Endodermal cell (in vitro differentiated cells): ENCODE measurements around the gene RRAD. TPM values are rescaled to one million over a fixed set of nuclear protein-coding genes. Genes with fewer than 3 reads are reported as not detected.

ENCODE experiments used
- DNase-seq: peaks from one replicate; pipeline ENCODE4 v3.0.0-alpha.2; 2017
- H3K27ac ChIP-seq: 2 replicates; pipeline ENCODE4 v1.5.1; 2013; ENCODE audit warnings: mild to moderate bottlenecking, low read depth, low read length, moderate library complexity
- H3K27me3 ChIP-seq: 2 replicates; pipeline ENCODE4 v1.6.1; 2013; ENCODE audit warnings: mild to moderate bottlenecking, low read length, moderate library complexity; ENCODE audit not compliant: insufficient read depth, control insufficient read depth, poor library complexity, severe bottlenecking
- H3K36me3 ChIP-seq: 2 replicates; pipeline ENCODE4 v1.7.0; 2013; ENCODE audit warnings: mild to moderate bottlenecking, low read length, moderate library complexity; ENCODE audit not compliant: control insufficient read depth, insufficient read depth
- H3K4me1 ChIP-seq: one replicate; pipeline ENCODE4 v1.7.0; 2013; ENCODE audit warnings: low read length; ENCODE audit not compliant: control insufficient read depth, insufficient read depth
- H3K4me3 ChIP-seq: 2 replicates; pipeline ENCODE4 v1.5.1; 2013; ENCODE audit warnings: mild to moderate bottlenecking, low read length, moderate library complexity
- H3K9ac ChIP-seq: 2 replicates; pipeline ENCODE4 v1.6.1; 2013; ENCODE audit warnings: mild to moderate bottlenecking, low read length, moderate library complexity; ENCODE audit not compliant: poor library complexity, severe bottlenecking; ENCODE audit errors: extremely low read depth
- H3K9me3 ChIP-seq: 2 replicates; pipeline ENCODE4 v1.6.1; 2013; ENCODE audit warnings: mild to moderate bottlenecking, low read length, moderate library complexity; ENCODE audit not compliant: control insufficient read depth
- H3K27ac Mint-ChIP-seq: 2 replicates; pipeline ENCODE4 v1.8.0; 2020; ENCODE audit warnings: mixed read lengths
- H3K27me3 Mint-ChIP-seq: 2 replicates; pipeline ENCODE4 v1.8.0; 2021; ENCODE audit warnings: mild to moderate bottlenecking, mixed read lengths; ENCODE audit not compliant: insufficient read depth
- H3K36me3 Mint-ChIP-seq: 2 replicates; pipeline ENCODE4 v1.8.0; 2020; ENCODE audit warnings: low read depth, mixed read lengths
- H3K4me1 Mint-ChIP-seq: 2 replicates; pipeline ENCODE4 v1.8.0; 2020; ENCODE audit warnings: mixed read lengths
- H3K4me3 Mint-ChIP-seq: 2 replicates; pipeline ENCODE4 v1.8.0; 2020; ENCODE audit warnings: mild to moderate bottlenecking, moderate library complexity, mixed read lengths
- H3K9me3 Mint-ChIP-seq: 2 replicates; pipeline ENCODE4 v1.8.0; 2020; ENCODE audit warnings: mild to moderate bottlenecking, mixed read lengths
- WGBS, 2 experiments: methylation state at CpG; one replicate each; pipeline versions ENCODE4 v1.1.5 to v1.1.7; 2013; ENCODE audit warnings: missing lambda C conversion rate in 2 of 2, mixed read lengths in 1 of 2; ENCODE audit not compliant: insufficient coverage in 1 of 2, insufficient read length in 1 of 2; 5-methylcytosine and 5-hydroxymethylcytosine counted together
- total RNA-seq, 2 donors: library from RNA; stranded (reverse); fragmentation: NEBNext Ultra II Directional in 1 of 2; extraction: Animal tissue kit (Norgen Biotek cat#: 25700) in 1 of 2; gene quantifications; 2 replicates in 1 of 2; 3 replicates in 1 of 2; pipeline ENCODE4 v1.2.1, GENCODE V29; 2021
- TF ChIP-seq, protein P1 (sequence below): fragments of 200-600 bp; sonication (generic); conservative IDR thresholded peaks from 2 replicates; pipeline ENCODE4 v1.5.0; 2021; ENCODE audit warnings: antibody characterized with exemption, mild to moderate bottlenecking

The RRAD gene
- total RNA-seq, 2 donors from 2014 or later, result 0.55 TPM; not detected in 1

- H3K4me3 Mint-ChIP-seq, result no peak overlapping the region
- Histone ChIP-seq H3K4me1 (no peaks in the 10 kb centered on the region), H3K36me3 (no peaks in the 10 kb centered on the region), H3K9me3 (no peaks in the 10 kb centered on the region), H3K27ac (no peak overlapping the region), H3K9ac (no peak overlapping the region), H3K4me3 (no peak overlapping the region), H3K27me3 (peaks cover 45% of the 10 kb centered on the region)
- H3K9me3 Mint-ChIP-seq, result no peaks in the 10 kb centered on the region
- peaks cover 58% of the 10 kb centered on the region for H3K27me3 Mint-ChIP-seq
- H3K27ac Mint-ChIP-seq, result no peak overlapping the region
- WGBS, 2 experiments, result 70 to 82% methylated on average over 2 to 5 of the region's 5 CpGs
- DNase-seq, result no peak
- TF ChIP-seq, protein P1, sequence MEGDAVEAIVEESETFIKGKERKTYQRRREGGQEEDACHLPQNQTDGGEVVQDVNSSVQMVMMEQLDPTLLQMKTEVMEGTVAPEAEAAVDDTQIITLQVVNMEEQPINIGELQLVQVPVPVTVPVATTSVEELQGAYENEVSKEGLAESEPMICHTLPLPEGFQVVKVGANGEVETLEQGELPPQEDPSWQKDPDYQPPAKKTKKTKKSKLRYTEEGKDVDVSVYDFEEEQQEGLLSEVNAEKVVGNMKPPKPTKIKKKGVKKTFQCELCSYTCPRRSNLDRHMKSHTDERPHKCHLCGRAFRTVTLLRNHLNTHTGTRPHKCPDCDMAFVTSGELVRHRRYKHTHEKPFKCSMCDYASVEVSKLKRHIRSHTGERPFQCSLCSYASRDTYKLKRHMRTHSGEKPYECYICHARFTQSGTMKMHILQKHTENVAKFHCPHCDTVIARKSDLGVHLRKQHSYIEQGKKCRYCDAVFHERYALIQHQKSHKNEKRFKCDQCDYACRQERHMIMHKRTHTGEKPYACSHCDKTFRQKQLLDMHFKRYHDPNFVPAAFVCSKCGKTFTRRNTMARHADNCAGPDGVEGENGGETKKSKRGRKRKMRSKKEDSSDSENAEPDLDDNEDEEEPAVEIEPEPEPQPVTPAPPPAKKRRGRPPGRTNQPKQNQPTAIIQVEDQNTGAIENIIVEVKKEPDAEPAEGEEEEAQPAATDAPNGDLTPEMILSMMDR, result no peak
- H3K4me1 Mint-ChIP-seq, result no peaks in the 10 kb centered on the region
- H3K36me3 Mint-ChIP-seq, result no peaks in the 10 kb centered on the region
Measured at GRCh38 chr16:66919569-66920298, 5.6 kb downstream of the RRAD start.

DNA sequence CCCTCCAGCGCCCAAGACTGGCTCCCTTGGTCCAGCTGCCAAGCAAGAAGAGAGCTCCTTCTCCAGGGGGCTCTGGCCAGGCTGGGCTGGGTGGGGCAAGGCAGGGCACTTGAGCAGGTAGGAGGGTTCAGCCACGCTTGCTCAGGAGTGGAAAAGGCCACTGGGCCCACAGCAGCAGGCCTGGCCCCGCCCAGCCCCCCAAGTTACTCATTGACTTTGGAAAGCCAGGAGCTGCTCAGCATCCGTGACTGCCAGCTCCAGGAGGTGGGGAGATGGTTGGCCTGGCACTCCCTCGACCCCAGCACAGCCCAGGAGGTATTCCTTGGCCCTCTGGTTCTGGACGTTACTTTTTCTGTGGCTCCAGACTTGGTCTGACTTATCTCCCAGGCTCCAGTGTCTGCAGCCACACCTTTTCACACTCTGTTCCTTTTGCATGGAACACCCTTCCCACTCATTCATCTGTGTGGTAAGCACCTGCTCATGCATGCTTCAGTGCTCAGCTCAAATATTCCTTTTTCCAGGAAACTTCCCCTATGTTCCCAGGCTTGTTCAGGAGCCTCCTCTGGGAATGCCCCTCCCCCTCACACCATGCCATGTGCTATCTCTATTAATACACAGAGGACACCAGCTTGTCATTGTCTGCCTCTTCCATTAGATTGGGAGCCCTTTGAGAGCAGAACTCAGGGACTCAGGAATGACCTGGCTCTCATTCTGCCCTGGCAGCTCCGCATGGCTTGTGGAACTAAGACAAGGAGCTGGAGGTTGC lies 6.3 kb downstream of the RRAD start, which contains the start of gene CDH16:
Gene CDH16 (minus strand): TSS at position 83 of the 766 bp plus-strand sequence. CDS start 820 bp downstream, outside the sequence.
- Histone ChIP-seq H3K4me3 (no peak within 1 kb of the TSS), H3K4me1 (no peaks in the 10 kb centered on the region), H3K27me3 (peaks cover 40% of the 10 kb centered on the region), H3K9ac (no peak within 1 kb of the TSS), H3K36me3 (no peaks in the 10 kb centered on the region), H3K9me3 (no peaks in the 10 kb centered on the region), H3K27ac (no peak within 1 kb of the TSS)
- H3K4me1 Mint-ChIP-seq, result no peaks in the 10 kb centered on the region
- 85 to 91% methylated on average over 5 to 7 of the region's 7 CpGs for WGBS, 2 experiments
- no peak within 1 kb of the TSS for H3K27ac Mint-ChIP-seq
- TF ChIP-seq, protein P1, result no peak
- H3K4me3 Mint-ChIP-seq, result no peak within 1 kb of the TSS
- no peaks in the 10 kb centered on the region for H3K36me3 Mint-ChIP-seq
- H3K27me3 Mint-ChIP-seq, result peaks cover 50% of the 10 kb centered on the region
- no peak for DNase-seq
- no peaks in the 10 kb centered on the region for H3K9me3 Mint-ChIP-seq

DNA sequence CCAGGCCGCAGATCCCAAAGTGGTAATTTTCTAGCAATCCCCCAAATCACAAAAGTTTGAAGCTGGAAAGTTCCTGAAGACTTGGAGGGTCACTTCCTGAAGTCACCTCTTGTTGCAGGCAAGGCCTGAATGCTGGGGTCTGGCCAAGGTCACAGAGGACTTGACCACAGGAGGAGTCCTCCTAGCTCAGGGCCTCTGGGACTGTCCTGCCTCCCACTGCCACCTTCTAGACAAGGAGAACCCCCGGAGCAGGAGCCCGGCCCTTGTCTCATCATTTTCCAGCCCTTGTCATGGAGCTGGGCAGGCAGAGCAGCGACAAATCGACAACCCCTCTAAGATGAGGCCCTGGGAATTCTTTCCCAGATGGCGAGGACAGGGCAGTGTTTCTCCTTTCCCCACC lies 7.0 kb downstream of the RRAD start:
- WGBS, 2 experiments, result 88 to 92% methylated on average over 5 to 6 of the region's 6 CpGs

More for the DNA sequence above, 7.0 kb downstream of the RRAD start:
- H3K4me3 ChIP-seq, result no peak overlapping the region
- Mint-ChIP-seq H3K4me3 (no peak overlapping the region), H3K9me3 (no peaks in the 10 kb centered on the region), H3K36me3 (no peaks in the 10 kb centered on the region), H3K27ac (no peak overlapping the region), H3K27me3 (peaks cover 45% of the 10 kb centered on the region), H3K4me1 (no peaks in the 10 kb centered on the region)
- DNase-seq, result no peak
- H3K9me3 ChIP-seq, result no peaks in the 10 kb centered on the region
- H3K27me3 ChIP-seq, result peaks cover 34% of the 10 kb centered on the region
- H3K27ac ChIP-seq, result no peak overlapping the region
- H3K36me3 ChIP-seq, result no peaks in the 10 kb centered on the region
- TF ChIP-seq, protein P1, result no peak
- H3K4me1 ChIP-seq, result no peaks in the 10 kb centered on the region
- no peak overlapping the region for H3K9ac ChIP-seq
